GM19324 (cell line): ENCODE measurements around the gene ATOH8.
A peak's percentile ranks its signal among the peaks of the same experiment; 100 is the strongest.

Source experiments
- ATAC-seq: cut with Tn5 transposase; IDR thresholded peaks from one replicate; pipeline ENCODE4 v1.9.1; 2021; ENCODE audit warnings: mild to moderate bottlenecking, moderate library complexity; ENCODE audit not compliant: unreplicated experiment, low FRiP score

The ATOH8 gene

GRCh38 chr2:85734942-85735608 lies 18.7 kb upstream of the ATOH8 start:
- no peak for ATAC-seq

- ATAC-seq, result no peak
Observed at GRCh38 chr2:85735691-85736090, 18.1 kb upstream of the ATOH8 start.

- no peak for ATAC-seq
Observed at GRCh38 chr2:85736456-85737355, 17.1 kb upstream of the ATOH8 start.

GRCh38 chr2:85737481-85737880 lies 16.3 kb upstream of the ATOH8 start:
- ATAC-seq, result no peak

- no peak for ATAC-seq
Observed at GRCh38 chr2:85737961-85738360, 15.8 kb upstream of the ATOH8 start.

GRCh38 chr2:85740193-85740592 lies 13.6 kb upstream of the ATOH8 start:
- no peak for ATAC-seq

GRCh38 chr2:85741211-85741832 lies 12.5 kb upstream of the ATOH8 start:
- no peak for ATAC-seq

GRCh38 chr2:85741833-85742455 lies 11.8 kb upstream of the ATOH8 start:
- no peak for ATAC-seq

GRCh38 chr2:85743304-85743978 lies 10.3 kb upstream of the ATOH8 start:
- no peak for ATAC-seq

- ATAC-seq, result no peak
Observed at GRCh38 chr2:85744055-85744454, 9.7 kb upstream of the ATOH8 start.

- ATAC-seq, result no peak
Observed at GRCh38 chr2:85744741-85745601, 8.8 kb upstream of the ATOH8 start.

- ATAC-seq, result no peak
Observed at GRCh38 chr2:85745619-85746018, 8.2 kb upstream of the ATOH8 start.

GRCh38 chr2:85746321-85747004 lies 7.3 kb upstream of the ATOH8 start:
- no peak for ATAC-seq

DNA sequence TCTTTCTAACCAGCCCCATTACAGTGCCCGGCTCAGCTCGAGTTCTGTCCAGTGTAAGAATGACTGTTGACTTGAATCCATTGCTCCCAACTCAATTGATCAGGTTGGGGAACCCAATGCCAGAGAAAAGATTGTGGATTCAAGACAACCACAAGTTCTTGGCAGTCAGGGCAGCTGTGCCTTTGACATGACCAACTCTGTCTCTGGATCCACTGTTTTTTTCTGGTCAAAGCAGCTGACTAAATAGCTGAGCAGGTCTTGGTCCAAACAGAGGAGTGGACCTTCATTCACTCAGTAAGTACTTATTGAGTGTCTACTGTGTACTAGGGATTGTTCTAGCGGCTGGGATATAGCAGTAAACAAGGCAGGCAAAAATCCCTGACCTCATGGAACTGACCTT lies 6.3 kb upstream of the ATOH8 start:
- no peak for ATAC-seq

DNA sequence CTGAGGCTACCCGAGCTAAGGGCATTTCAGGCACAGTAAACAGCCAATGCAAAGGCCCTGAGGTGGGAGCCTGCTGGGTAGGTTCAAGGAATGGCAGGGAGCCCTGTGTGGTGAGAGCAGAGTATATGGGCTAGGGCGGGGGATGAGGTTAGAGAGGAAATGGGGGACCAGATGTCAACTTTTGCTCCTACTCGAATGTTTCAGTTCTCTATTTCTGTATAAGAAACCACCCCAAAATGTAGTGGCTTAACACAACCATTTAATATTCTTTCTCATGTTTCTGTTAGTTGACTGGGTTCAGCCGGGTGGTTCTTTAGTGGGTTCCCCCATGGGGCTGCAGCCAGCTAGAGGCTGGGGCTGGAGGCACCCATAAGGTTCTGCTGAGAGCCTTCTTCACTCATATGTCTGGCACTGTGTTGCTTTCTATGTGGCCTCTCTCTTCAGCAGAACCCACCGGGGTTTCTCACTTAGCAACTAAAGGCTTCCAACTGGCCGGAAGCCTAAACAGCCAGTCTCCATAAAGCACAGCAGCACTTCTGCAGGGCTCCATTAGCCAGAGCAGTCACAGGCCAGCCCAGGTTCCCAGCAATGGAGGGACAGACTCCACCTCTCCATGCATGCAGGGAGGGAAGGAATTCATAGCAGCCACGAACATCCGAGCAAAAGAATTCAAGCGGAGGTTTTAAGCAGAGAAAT lies 5.6 kb upstream of the ATOH8 start:
- ATAC-seq, result peak; percentile 55

DNA sequence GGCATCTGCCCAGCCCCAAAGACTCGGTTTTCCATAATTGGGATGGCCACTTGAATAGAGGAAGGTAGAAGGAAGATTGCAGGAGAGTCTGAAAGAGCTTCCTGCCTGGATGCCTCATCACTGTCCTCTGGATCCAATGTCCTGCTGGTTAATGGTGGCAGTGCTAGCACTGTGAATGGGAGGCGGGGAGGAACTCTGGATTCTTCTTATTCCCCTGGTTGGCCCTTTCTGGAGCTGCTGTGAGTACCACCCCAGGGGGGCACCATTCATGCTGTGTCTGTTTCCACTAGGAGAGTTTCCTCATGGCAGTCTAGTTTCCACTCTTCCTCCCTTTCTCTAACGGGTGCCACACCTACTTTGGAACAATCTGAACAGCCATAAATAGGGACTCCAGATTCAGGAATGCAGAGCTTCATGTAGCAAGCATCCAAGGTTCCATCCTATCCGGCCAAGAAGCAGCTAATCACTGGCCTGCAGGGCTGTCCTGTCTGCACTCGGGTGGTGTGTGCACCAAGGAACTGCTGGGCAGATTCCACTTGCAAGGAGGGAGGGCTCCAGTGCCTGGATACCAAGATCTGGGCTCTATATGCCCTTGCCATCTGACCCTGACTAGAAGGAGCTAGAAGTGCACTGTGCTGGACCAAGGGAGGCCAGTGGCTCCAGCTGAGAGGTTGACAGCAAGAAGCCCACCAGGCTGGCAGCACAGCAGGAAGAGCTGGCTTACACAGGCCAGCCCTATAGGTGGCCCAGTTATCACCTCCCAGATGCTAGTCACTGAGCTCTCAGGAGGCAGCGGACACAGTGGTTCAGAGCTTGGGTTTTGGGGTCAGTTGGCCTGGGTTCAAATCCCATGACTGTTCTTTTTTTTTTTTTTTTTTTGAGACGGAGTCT lies 4.6 kb upstream of the ATOH8 start:
- ATAC-seq, result no peak
